Stimulated activated CD8-positive, alpha-beta memory T cell treated with anti-CD3 and anti-CD28 coated beads, Interleukin-12 subunit alpha, Interleukin-12 subunit beta, amount 100 ng/mL, for 1 hour (primary cell): Measurements from ENCODE around the gene GTF3C2.
A peak's percentile ranks its signal among the peaks of the same experiment; 100 is the strongest.
"Not testable (repeated sequence)": the region's sequence is repeated elsewhere in the genome, so short reads cannot be mapped to it uniquely, and the experiment has no call there.

Experiments
- DNase-seq: peaks from one replicate; pipeline ENCODE4 v3.0.0-alpha.2; 2020; ENCODE audit warnings: low read depth

The GTF3C2 gene

DNA sequence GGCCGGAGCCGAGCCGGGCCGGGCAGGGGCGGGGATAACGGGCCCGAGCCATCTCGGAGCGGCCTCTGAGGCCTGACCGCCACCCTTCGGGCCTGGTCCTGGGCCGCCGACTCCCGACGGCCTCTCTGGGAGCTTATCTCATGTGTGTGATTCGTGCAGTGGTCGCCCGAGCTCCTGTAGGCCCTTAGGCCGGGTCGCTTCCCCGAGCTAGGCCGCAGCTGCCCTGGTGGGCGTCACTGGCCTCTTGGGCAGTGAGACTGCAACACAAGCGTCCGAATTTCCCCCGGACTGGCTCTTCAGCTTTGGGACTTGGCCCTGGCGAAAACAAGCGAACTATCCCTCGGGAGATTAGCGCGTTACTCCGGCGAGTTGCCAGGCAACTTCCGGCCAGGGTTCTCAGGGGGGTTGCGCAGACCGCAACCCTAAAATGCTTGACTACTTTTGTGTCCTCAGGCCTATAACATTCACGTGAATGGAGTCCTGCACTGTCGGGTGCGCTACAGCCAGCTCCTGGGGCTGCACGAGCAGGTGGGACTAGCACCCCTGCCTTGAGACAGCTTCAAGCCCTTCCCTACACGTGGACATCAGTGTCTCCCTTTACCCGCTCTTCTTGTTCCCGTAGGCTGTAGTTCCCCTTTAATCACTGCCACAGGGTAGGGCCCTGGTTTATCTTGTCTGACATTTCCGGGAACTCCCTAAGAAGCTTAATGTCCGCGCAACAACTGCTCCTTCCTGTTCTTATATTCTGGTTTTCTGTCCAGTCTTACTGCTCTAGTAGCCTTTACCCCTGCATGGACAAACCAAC is 14.5 kb upstream of the GTF3C2 start:
- DNase-seq, result peak; percentile 7

- peak; percentile 98 for DNase-seq
Measured at GRCh38 chr2:27370026-27370815, 13.7 kb upstream of the GTF3C2 start, which contains the start of the genes EIF2B4 and SNX17. EIF2B4 (minus strand) TSS chr2:27370338; CDS start chr2:27370314, 24 bp downstream. SNX17 (plus strand) TSS chr2:27370616; CDS start chr2:27370744, 128 bp downstream.

DNA sequence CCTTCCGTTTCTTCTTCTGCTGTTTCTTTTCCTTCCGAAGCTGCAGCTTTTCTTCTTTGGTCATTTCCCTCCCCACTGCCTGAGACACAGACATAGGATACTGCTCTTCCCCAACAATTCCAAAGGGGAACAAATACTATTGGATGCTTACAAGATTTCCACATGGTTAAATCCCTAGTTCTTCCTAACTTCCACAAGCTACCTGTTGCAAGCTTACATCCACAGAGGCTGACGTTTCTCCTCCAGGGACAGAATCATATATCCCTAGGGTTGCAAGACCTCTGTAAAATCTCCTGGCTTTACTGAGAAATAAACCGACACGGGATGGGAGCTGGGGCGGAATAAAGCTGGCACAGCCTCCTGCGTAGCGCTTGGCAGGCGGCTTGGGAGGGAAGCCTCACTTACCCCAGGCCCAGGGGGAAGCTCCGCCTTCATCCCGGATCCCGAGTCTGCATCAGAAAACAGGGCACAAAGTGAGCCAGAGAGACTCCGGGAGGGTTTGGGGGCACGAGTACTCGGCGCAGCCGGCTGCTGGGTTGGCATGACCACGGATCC is 13.0 kb upstream of the GTF3C2 start:
- DNase-seq, result no peak

GRCh38 chr2:27363933-27364332 is 7.4 kb upstream of the GTF3C2 start:
- DNase-seq, result no peak

- DNase-seq, result no peak
Measured at GRCh38 chr2:27362678-27363420, 6.3 kb upstream of the GTF3C2 start.

DNA sequence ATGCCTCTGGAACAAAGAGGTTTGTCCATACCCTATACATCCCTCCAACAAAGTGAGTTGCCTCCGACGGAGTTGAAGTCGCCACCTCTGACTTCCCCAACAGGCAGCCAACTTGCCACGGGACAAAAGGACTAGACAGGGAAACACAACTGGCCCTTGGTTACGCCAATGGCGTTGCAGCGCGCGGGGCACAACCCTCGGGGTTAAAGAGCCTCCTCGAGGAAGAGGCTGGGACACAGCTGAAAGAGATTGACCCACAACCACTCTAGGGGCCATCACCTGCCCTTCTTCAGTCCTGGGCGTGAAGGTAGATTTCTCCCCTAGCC is 545 bp downstream of the GTF3C2 start:
- DNase-seq, result no peak

DNA sequence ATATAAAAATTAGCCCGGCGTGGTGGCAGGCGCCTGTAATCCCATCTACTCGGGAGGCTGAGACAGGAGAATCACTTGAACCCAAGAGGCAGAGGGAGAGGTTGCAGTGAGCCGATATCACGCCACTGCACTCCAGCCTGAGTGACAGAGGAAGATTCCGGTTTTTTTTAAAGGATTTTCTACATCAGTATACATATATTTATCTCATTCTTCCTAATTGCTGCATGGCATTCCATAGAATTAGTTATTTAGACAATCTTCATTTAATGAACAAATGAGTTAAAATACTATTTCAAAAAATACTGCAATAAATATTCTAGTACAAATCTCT is 2.0 kb downstream of the GTF3C2 start:
- DNase-seq, result no peak

- no peak for DNase-seq
Measured at GRCh38 chr2:27353762-27354596, 2.6 kb downstream of the GTF3C2 start.

- DNase-seq, result not testable (repeated sequence)
Measured at GRCh38 chr2:27353386-27353761, 3.2 kb downstream of the GTF3C2 start.

GRCh38 chr2:27351802-27352598 is 4.6 kb downstream of the GTF3C2 start:
- DNase-seq, result no peak

DNA sequence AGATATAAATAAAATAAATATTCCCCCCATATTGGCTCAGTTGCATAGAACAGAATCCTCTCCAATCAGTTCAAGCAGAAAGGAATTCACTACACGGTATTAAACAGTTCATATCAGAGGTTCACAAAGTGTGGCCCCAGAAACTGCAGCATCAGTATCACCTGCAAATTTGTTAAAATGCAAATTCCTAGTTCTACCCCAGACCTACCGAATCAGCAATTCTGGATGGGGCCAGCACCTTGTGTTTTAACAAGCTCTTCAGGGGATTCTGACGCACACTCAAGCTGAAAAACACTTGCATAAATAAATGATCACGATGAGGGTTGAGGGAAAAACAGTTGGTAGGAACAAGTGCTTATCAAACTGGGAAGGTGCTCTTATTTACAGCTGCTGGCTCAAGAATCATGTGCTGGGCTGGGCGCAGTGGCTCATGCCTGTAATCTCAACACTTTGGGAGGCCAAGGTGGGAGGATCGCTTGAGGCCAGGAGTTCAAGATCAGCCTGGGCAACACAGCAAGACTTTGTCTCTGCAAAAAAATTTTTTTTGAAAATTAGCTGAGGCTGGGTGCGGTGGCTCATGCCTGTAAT is 6.4 kb downstream of the GTF3C2 start:
- no peak for DNase-seq

DNA sequence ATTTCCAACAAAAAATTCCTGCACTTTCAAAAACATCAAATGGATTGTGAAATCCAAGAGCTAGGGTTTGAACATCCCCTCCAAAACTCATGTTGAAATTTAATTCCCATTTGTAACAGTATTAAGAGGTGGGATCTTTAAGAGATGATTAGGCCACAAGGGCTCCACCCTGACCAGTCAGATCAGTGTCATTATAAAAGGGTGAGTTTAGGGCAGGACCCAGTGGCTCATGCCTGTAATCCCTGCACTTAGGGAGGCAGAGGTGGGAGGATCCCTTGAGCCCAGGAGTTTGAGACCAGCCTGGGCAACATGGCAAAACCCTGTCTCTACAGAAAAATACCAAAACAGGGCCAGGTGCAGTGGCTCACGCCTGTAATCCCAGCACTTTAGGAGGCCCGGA is 8.9 kb downstream of the GTF3C2 start:
- no peak for DNase-seq

- no peak for DNase-seq
Measured at GRCh38 chr2:27336173-27336572, 20.4 kb downstream of the GTF3C2 start.

- DNase-seq, result no peak
Measured at GRCh38 chr2:27335311-27335710, 21.3 kb downstream of the GTF3C2 start.

DNA sequence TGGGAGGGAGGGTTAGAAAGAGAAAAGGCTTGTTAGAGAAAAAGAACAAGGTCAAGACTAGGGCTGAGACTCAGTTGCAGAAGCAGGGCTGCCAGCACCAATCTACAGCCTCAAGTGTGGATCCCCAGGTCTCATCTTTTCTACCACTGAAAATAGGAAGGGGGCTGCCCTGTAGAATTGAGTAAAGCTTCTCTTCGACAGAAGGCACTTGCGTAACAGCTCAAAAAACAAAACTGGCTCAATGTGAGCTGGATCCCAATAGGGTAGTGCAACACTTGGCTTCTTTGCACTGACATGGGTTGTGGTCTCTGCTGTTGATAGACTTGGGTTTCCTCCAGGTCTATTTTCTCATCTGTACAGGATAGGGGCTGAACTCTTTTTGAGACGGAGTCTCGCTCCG is 31.8 kb downstream of the GTF3C2 start:
- no peak for DNase-seq

DNA sequence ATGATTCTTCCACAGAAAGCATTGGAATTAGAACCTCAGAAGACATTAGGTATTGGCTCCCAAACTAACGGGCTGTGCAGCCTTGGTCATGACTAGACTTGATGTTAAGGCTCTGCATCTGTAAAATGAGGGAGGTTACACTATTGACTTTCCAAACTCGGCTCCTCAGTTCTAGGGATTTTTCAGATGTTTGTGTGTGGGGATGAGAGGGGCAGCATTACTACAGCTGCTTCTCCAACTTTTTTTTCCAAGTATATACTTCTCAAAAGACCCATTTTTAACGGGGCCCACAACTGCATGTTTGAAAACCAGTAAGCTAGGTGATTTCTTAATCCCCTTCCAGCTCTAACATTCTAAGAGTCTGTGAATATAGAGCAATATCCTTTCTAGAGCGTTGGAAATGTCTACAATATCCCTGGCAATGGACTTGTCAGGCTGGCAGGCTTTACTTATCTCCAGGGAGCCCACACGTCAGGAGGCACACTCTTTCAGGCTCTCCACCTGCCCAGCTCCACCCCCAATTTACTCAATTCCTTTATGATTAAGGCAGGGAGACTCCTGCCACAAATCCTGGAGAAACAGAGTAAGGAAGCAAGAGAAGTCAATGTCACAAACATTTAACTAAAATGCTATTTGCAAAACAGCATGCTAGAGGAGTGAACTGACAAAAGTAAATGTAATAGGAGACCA is 32.8 kb downstream of the GTF3C2 start:
- no peak for DNase-seq

- peak; percentile 76 for DNase-seq
Measured at GRCh38 chr2:27322766-27323595, 33.6 kb downstream of the GTF3C2 start, which contains the start of gene MPV17. MPV17 (minus strand) TSS chr2:27323097; CDS start chr2:27322517, 580 bp downstream.

DNA sequence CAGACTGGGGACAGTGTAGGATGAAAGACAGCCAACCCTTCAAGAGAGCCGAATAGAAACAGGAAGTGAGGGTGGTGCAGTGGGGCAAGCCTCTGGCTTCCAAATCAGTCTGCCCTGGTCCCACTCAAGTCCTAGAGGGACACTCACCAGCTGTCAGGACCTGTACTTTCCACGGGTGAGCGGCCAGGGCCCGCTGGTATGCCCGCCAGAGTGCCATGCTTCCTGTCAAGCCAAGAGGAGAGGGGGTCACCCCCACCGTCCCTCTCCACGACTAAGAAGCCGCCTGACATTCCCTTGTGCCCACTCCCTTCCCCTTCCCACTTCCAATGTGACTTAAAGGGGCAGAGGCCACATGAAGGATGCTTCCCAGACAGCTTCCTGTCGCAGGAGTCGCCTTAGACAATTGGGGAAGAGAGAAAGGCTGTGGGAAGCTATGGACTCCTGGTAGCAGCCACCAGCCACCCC is 34.2 kb downstream of the GTF3C2 start:
- no peak for DNase-seq
